CD4-positive, alpha-beta T cell treated with Interleukin-6 for 4 hours (primary cell): ENCODE data around the gene TMEM187.

ENCODE experiments used
- DNase-seq: peaks from one replicate; pipeline ENCODE4 v3.0.0-alpha.2; 2020; ENCODE audit warnings: mixed read lengths

TMEM187 gene

DNA sequence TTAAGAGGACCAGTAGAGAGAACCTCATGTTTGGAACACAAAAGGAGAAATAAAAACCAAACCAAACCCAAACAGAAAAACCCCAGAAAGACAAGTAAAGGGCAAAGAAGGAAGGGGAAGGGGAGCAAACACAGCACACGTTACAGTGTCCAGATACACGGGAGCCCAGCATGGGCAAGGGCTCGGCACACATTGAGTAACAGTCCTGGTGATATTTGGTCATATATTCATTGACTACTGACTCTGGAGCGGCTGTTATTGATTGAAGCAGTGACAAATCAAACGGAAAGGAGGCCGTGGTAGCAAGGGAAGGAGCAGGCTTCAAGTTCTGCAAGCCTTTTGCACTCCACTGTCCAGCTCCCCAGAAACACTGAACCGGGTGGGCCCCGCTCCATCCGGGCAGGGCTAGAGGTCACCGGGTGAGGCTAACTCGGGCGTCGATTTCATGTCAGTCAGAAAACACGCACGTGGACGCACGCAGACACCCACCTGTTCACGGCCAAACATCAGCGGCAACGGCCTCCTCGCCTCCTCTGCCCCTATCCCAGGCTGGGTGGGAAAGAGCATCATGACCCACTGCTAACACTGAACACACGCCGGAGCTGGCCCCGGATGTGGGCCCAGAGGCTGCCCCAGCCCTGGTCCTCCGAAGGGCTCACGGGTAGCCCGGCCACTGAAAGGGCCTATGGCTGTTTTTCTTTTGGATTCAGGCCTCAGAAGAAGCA lies 50.9 kb downstream of the TMEM187 start:
- DNase-seq = no peak

DNA sequence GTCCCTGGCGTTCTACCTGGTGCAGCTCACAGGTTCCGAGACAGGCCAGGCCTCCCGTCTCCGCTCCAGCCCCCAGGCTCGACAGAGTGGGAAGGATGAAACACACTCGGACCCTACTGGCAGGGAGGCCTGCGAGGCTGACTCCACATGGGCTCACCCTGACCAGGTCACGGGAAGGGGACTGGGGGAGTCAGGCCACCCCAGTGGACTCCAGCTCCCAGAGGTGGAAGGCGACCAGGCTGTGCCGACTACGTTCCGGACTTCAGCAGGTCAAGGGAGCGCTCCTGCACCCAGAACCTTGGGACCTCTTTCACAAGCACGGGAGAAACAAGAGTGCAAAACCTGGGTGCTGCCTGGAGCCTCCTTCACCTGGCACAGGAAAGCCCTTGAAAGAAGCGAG lies 51.7 kb downstream of the TMEM187 start:
- no peak for DNase-seq

DNA sequence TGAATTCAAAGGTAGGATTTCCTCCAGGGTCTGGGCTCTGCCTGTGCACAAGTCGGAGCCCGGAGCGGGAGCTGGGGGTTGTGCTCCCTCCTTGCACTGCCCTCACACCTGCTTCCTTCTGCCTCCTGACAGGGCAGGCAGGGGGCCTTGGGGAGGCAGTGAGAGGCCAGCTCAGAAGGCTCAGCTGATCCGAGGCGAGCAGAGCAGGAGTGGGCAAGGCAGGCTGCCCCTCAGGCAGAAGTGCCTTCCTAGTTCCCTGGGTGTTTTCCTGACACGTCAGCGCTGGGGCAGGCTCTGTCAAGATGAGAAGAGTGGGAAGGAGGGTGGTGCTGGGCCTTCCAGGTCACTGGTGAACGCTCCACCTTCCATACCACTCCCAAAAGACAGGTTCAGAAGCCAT lies 52.7 kb downstream of the TMEM187 start:
- no peak for DNase-seq

DNA sequence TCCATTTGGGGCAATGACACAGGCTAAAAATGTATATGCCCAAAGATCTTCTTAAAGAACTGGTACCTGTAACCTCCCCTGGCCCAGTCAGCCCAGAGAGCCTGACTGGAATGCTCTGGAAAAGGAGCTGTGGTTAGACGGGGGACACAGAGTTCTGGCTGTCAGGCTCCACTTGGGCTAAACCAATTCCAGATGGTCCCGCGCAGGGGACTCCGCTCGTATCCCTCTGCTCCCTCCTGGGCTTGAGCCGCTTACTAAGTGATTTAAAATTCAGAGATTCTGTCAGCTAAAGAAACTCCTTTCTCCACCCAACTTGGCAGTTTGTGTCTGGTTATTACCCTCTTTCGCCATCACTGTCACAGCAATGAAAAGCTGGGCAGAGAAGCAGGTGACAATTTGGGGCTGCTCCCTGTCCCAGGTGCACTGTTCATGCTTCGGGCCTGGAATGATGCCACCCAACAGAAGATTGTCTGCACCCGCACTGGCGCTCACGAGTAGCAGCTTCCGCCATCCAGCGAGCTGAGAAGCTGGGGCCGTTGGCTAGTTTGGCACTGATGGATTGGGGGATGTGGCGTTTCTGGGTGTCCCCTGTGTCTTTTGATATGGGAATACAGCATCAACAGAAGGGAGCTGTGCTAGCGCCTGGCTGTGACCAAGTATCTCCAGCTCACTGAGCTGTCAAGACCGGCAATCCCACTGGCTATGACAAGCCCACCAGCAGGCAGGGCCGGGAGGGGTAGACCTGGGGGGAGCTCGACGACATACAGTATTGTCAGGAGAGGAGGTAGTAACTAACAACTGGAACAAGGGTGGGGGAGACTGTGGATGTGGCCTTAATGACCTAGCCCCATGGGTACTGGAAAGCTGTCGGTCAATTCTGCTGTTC lies 53.8 kb downstream of the TMEM187 start:
- no peak for DNase-seq

DNA sequence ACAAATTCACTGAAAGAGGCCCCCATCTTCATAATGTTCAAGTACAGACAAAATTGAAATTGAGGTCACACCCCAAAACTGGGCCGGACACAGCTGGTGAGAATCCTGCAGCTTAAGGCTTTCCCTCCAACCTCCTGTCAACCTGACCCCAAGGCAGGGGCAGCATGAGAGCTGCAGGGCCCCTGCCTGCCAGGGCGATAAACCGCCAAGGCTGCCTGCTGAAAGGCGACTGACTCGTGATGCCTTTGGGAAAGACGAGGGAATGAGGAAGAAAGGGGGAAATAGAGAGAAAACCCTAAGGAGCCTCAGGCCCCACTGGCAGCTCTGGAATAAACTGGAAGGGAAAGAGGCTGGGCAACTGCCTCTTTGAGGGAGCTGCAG lies 54.5 kb downstream of the TMEM187 start:
- no peak for DNase-seq

DNA sequence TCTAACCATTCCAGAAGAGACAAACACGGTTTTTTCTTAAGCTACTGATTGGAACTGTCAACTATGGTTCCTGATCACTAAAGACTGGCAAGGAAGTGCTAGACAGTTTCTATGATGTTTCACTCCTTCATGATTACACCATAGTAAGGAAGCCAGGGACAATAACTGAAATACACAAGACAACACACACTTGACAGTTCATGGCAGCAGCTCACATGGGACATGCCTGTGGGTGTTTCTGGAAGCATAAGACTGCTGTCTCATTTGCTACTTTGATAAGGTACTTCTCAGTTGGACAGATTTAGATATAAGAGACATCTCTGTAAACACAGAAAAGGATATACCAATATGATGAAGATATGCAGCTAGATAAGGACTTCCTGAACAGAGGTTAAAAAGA lies 55.4 kb downstream of the TMEM187 start:
- DNase-seq = no peak

DNA sequence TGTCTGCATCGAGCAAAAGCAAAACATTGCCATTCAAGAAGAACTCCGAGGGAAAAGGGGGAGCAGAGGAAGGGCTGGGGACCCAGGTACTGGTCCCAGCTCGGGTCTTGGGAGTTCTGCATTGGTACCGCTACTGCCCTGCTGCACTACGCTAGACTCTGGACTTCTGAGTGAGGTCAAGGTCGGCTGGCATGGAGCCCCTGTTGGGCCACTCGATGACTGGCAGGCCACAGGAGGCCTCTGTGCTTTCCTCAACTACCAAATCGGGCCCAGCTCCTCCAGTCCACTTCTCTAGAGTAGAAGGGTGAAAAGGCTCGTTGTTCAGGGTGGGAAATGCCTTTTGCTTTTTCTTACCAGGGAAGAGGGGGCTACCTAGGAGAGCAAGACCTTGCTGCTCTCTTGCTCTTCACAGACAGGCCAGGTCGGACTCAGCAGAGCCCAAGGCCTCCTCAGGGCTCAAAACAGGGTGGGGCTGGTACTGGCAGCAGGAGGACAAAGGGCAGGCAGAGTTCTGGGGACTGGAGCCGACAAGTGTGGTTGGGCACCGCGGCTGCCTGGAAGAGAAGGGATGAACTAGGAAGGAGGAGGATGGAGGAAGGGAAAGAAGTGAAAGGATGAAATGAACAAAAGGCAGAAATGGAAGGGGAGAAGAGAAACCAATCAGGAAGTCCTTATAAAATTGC lies 56.1 kb downstream of the TMEM187 start:
- DNase-seq = no peak

DNA sequence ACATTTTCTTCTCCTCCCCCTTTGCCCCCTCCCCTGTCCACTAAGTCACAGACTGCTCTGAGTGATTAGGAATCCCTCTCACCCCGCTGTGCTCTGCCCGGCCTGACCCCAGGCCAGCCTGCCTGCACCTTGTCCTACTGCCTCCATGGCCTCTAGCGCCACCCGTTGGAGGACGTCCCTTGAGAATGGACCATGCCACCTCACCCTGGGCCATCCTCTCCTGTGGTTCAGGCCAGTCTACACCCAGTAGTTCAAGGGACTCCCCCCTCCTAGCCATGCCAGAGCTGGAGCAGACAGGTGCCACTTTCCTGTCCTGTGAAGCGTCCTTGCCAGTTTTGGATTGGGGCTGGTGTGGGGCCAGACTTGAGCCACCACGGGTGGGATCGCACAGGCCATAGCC lies 56.9 kb downstream of the TMEM187 start:
- no peak for DNase-seq

DNA sequence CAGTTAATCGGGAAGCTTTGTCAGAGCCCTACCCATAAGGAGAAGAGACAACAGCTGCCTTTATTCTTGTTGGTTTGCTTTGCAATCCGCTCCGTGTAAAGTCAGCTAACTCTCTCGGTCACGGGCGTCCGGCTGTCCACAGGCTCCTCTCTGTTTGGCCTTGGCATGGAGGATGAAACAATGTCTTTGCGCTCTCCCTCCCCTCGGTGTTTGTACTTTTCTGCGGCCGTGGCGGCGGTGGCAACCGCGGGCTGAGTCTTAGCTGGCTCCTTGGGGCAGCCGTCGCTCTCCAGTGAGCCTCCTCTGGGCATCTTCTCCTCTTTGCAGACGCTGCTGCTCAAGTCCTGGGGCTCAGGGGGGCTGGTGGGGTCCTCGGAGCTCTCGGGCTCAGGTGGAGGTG lies 57.7 kb downstream of the TMEM187 start:
- no peak for DNase-seq

DNA sequence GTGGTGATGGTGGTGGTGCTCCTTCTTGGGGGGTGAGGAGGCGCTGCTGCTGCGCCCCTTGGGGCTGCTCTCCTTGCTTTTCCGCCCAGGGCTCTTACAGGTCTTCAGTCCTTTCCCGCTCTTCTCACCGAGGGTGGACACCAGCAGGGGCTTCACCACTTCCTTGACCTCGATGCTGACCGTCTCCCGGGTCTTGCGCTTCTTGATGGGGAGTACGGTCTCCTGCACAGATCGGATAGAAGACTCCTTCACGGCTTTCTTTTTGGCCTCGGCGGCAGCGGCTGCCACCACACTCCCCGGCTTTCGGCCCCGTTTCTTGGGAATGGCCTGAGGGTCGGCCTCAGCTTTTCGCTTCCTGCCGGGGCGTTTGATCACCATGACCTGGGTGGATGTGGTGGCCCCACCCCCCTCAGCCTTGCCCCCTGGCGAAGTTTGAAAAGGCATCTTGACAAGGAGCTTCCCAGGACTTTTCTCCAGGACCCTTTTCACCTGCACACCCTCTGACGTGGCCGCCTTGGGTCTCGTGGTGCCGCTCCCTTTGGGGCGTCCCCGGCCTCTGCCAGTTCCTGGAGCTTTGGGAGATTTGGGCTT lies 58.3 kb downstream of the TMEM187 start:
- DNase-seq = no peak

DNA sequence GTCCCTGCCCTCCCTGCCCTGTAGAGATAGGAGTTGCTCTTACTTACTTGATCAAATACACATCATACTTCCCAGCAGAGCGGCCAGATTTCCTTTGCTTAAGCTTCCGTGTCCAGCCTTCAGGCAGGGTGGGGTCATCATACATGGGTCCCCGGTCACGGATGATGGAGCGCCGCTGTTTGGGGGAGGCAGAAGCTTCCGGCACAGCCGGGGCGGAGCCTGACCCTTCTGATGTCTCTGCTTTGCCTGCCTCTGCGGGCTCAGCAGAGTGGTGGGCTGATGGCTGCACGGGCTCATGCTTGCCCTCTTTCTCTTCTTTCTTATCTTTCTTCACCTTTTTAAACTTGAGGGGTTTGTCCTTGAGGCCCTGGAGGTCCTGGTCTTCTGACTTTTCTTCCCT lies 59.6 kb downstream of the TMEM187 start:
- DNase-seq = no peak

DNA sequence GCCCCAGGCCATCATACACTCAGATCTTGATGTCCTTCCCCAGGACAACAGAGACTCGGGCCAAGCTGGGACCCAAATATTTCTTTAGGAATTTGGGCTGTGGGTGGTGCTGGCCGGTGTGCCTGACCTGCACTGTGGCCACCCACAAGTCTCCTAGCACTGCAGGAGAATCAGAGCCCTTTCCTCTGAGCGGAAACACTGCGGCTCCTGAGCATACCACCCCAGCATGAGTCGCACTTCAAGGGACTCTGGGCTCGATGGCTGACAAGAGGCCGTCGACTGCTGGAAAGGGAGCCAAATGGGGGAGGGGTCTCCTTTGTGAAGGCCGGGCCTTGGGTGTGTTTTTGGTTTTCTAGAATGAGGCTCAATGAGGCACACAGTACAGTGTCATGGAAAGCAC lies 60.1 kb downstream of the TMEM187 start:
- no peak for DNase-seq
